SK-N-SH treated with all-trans-retinoic acid at 6 μM for 48 hours (cell line): ENCODE data around the gene PEG3.

ENCODE experiments used
- GLIS3 ChIP-seq: fragments of 250-450 bp; sonication (Bioruptor Pico); IDR thresholded peaks from 2 replicates; pipeline ENCODE4 v1.5.0; 2020; ENCODE audit warnings: mild to moderate bottlenecking, moderate library complexity
- RARB ChIP-seq: fragments of 250-450 bp; sonication (Bioruptor Pico); IDR thresholded peaks from 2 replicates; pipeline ENCODE4 v1.8.0; 2021; ENCODE audit warnings: mild to moderate bottlenecking, moderate library complexity
- TCF4 ChIP-seq: fragments of 250-450 bp; sonication (Bioruptor Pico); IDR thresholded peaks from 2 replicates; pipeline ENCODE4 v1.8.0; 2021; ENCODE audit warnings: mild to moderate bottlenecking, moderate library complexity, borderline replicate concordance
- ZC3H10 ChIP-seq: fragments of 250-450 bp; sonication (Bioruptor Pico); IDR thresholded peaks from 2 replicates; pipeline ENCODE4 v1.5.1; 2021; ENCODE audit warnings: mild to moderate bottlenecking, moderate library complexity
- ZFP30 ChIP-seq: fragments of 450-650 bp; formaldehyde crosslinking; IDR thresholded peaks from 2 replicates; pipeline ENCODE4 v1.5.0; 2022; ENCODE audit warnings: mild to moderate bottlenecking, moderate library complexity
- TF ChIP-seq, protein P1 (sequence below): fragments of 250-450 bp; sonication (Bioruptor Pico); IDR thresholded peaks from 2 replicates; pipeline ENCODE4 v1.8.0; 2020; ENCODE audit warnings: mild to moderate bottlenecking, moderate library complexity, borderline replicate concordance
- TF ChIP-seq, protein P2 (sequence below): fragments of 250-450 bp; sonication (Bioruptor Pico); IDR thresholded peaks from 2 replicates; pipeline ENCODE4 v1.5.1; 2020; ENCODE audit warnings: low read depth, mild to moderate bottlenecking, moderate library complexity

DNA sequence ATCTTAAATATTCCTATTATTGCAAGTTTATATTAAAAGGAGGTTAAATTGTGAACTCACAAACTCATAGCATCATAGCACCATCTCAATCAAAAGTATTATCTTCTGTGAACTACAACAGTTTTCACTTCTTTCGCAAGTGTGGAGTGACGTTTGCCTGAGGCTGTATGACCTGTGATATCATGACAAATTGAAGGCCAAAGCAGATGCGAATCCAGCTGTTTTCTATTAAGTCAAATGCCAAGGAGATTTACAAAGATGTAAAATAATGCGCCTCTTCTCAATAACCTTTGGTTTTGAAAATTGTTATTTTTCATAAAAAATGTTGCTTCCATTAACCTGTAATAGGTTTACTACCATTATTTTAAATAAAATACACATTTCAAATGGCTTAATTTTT, 7.6 kb upstream of the PEG3 start:
- TF ChIP-seq, protein P1, sequence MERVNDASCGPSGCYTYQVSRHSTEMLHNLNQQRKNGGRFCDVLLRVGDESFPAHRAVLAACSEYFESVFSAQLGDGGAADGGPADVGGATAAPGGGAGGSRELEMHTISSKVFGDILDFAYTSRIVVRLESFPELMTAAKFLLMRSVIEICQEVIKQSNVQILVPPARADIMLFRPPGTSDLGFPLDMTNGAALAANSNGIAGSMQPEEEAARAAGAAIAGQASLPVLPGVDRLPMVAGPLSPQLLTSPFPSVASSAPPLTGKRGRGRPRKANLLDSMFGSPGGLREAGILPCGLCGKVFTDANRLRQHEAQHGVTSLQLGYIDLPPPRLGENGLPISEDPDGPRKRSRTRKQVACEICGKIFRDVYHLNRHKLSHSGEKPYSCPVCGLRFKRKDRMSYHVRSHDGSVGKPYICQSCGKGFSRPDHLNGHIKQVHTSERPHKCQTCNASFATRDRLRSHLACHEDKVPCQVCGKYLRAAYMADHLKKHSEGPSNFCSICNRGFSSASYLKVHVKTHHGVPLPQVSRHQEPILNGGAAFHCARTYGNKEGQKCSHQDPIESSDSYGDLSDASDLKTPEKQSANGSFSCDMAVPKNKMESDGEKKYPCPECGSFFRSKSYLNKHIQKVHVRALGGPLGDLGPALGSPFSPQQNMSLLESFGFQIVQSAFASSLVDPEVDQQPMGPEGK (CRISPR knock-in tag), result no peak
- no peak for TF ChIP-seq ZC3H10
- no peak for TF ChIP-seq GLIS3 (CRISPR knock-in tag)
- TF ChIP-seq ZFP30, result no peak
- TF ChIP-seq, protein P2, sequence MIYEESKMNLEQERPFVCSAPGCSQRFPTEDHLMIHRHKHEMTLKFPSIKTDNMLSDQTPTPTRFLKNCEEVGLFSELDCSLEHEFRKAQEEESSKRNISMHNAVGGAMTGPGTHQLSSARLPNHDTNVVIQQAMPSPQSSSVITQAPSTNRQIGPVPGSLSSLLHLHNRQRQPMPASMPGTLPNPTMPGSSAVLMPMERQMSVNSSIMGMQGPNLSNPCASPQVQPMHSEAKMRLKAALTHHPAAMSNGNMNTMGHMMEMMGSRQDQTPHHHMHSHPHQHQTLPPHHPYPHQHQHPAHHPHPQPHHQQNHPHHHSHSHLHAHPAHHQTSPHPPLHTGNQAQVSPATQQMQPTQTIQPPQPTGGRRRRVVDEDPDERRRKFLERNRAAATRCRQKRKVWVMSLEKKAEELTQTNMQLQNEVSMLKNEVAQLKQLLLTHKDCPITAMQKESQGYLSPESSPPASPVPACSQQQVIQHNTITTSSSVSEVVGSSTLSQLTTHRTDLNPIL (CRISPR knock-in tag), result no peak
- no peak for TF ChIP-seq RARB (CRISPR knock-in tag)
- no peak for TF ChIP-seq TCF4
